ENCODE measurements around the gene KIF6. TPM values are rescaled to one million over a fixed set of nuclear protein-coding genes. Genes with fewer than 3 reads are reported as not detected.

KIF6 gene
- polyA plus RNA-seq, 2 of the 4 experiments (the other 2 are of a cell fraction), result 0.05 to 0.39 TPM

DNA sequence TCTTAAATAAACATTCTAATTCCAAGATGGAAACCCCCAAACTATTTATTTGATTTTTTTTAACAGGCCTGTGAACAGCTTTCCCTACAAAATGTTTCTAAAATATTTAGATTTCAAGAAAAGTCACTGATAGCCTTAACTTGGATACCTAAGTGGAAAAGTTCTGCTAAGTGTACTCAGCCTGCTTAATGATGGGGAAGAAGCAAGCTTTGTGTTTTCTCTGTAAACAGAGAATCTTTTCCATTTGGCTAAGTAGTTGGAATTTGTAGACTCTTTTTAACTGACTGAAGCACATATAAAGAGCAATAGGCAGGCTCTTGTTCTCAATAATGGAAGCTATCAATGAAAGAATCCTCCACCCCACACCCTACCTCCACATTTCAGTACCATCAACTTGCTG lies 108.2 kb downstream of the KIF6 start:
- Histone ChIP-seq H3K9me3 (no peaks in the 10 kb centered on the region), H3K4me2 (no peak overlapping the region), H3K4me3 (no peak overlapping the region), H3K27ac (no peak overlapping the region), H3K4me1 (no peaks in the 10 kb centered on the region)
- TF ChIP-seq RARB (CRISPR knock-in tag; IDR thresholded peaks at IDR 0.05) (no peak), RNF2 (IDR thresholded peaks at IDR 0.05; ENCODE audit: borderline replicate concordance, low read depth) (no peak), RCOR1 (IDR thresholded peaks at IDR 0.05; ENCODE audit: low read depth, low read length) (no peak), ZSCAN20 (CRISPR knock-in tag; IDR thresholded peaks at IDR 0.05) (no peak), POLR2A (IDR thresholded peaks at IDR 0.05; ENCODE audit: low read length) (no peak), PHF8 (IDR thresholded peaks at IDR 0.05; ENCODE audit: borderline replicate concordance, low read depth) (no peak)
- ChIA-PET POLR2A (no interaction called here), CTCF (no interaction called here)
- ATAC-seq (no peak), DNase-seq (ENCODE audit: low read depth in 1 of 2, low spot score in 1 of 2) (no peak), FAIRE-seq (no peak)

DNA sequence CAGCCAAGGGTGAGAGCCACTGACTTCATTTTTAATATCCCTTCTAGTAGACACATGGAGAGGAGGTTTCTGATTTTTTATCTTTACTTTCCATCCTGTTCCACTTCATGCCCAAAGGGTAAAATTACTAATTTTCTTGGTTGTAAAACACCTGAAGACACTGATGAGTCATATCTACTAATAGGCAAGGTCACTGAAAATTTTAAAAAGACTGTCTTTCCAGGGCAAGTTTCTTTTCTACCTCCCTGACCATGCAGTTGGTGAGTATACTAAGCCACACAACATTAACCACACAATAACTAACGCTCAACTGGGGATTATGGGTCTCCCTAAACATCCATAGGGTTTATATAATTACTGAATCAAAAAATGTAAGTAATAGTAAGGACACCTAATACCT lies 109.6 kb downstream of the KIF6 start:
- WGBS (ENCODE audit: missing lambda C conversion rate), result 0% methylated on average over 1 of the region's 1 CpG
- POLR2A ChIA-PET, result no interaction called here
- no peak for FAIRE-seq

DNA sequence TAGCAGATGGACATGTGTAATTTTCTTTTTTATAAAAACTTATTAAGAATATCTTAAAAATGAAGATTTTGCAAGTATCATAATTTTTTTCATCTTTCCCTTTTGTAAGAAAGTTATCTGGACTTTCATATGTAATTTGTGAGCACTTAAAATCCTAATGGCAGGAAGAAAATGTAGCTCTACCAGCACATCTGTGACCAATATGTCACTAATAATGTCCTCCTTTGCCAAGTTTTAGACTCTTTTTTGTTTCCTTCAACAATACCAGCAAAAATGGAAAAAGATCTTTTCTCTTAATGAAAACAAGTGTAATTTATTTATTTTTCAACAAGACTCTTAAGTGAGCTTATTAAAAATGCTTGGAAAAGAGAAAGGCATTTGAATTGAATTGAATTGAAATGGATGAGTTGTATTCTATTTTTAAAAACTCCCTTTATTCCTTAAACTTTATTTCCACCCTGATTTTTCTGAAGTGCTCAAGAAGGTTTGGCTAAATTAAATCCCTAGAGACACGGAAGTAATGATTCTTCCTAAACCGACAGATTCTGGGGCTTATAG lies 110.7 kb downstream of the KIF6 start:
- no peak overlapping the region for H3K4me2 ChIP-seq
- ChIA-PET POLR2A (no interaction called here), CTCF (no interaction called here)
- no peak overlapping the region for H3K4me3 ChIP-seq
- ATAC-seq, result no peak
- no peak for FAIRE-seq
- H3K9me3 ChIP-seq, result no peaks in the 10 kb centered on the region
- H3K27ac ChIP-seq, result no peak overlapping the region
- DNase-seq (ENCODE audit: low read depth in 1 of 2, low spot score in 1 of 2), result no peak
- TF ChIP-seq CEBPB (IDR thresholded peaks at IDR 0.05) (no peak), FOSB (CRISPR knock-in tag; IDR thresholded peaks at IDR 0.05) (no peak), POLR2AphosphoS2 (conservative IDR thresholded peaks at IDR 0.05; ENCODE audit: low read length) (no peak), ZSCAN20 (CRISPR knock-in tag; IDR thresholded peaks at IDR 0.05) (no peak), BHLHE40 (IDR thresholded peaks at IDR 0.05; ENCODE audit: low read depth, low read length) (no peak), MAZ (IDR thresholded peaks at IDR 0.05; ENCODE audit: borderline replicate concordance, low read depth, low read length) (no peak), CHD4 (IDR thresholded peaks at IDR 0.05; ENCODE audit: borderline replicate concordance) (no peak), SREBF2 (IDR thresholded peaks at IDR 0.05) (no peak), ZC3H11A (IDR thresholded peaks at IDR 0.05) (no peak), NR3C1 (IDR thresholded peaks at IDR 0.05) (no peak), CBX8 (IDR thresholded peaks at IDR 0.05) (no peak), HOXA7 (CRISPR knock-in tag; IDR thresholded peaks at IDR 0.05) (no peak), KDM1A (IDR thresholded peaks at IDR 0.05; ENCODE audit: low read depth) (no peak), HOXB13 (CRISPR knock-in tag; IDR thresholded peaks at IDR 0.05; ENCODE audit: low read depth) (no peak), HDAC2 (IDR thresholded peaks at IDR 0.05) (no peak)
- TF ChIP-seq, protein P1, sequence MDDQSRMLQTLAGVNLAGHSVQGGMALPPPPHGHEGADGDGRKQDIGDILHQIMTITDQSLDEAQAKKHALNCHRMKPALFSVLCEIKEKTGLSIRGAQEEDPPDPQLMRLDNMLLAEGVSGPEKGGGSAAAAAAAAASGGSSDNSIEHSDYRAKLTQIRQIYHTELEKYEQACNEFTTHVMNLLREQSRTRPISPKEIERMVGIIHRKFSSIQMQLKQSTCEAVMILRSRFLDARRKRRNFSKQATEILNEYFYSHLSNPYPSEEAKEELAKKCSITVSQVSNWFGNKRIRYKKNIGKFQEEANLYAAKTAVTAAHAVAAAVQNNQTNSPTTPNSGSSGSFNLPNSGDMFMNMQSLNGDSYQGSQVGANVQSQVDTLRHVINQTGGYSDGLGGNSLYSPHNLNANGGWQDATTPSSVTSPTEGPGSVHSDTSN (IDR thresholded peaks at IDR 0.05), result no peak
- TF ChIP-seq, protein P2, sequence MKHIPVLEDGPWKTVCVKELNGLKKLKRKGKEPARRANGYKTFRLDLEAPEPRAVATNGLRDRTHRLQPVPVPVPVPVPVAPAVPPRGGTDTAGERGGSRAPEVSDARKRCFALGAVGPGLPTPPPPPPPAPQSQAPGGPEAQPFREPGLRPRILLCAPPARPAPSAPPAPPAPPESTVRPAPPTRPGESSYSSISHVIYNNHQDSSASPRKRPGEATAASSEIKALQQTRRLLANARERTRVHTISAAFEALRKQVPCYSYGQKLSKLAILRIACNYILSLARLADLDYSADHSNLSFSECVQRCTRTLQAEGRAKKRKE (CRISPR knock-in tag; IDR thresholded peaks at IDR 0.05; ENCODE audit: low read depth), result no peak
- TF ChIP-seq, protein P3, sequence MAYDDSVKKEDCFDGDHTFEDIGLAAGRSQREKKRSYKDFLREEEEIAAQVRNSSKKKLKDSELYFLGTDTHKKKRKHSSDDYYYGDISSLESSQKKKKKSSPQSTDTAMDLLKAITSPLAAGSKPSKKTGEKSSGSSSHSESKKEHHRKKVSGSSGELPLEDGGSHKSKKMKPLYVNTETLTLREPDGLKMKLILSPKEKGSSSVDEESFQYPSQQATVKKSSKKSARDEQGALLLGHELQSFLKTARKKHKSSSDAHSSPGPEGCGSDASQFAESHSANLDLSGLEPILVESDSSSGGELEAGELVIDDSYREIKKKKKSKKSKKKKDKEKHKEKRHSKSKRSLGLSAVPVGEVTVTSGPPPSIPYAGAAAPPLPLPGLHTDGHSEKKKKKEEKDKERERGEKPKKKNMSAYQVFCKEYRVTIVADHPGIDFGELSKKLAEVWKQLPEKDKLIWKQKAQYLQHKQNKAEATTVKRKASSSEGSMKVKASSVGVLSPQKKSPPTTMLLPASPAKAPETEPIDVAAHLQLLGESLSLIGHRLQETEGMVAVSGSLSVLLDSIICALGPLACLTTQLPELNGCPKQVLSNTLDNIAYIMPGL (CRISPR knock-in tag; IDR thresholded peaks at IDR 0.05; ENCODE audit: borderline replicate concordance), result no peak
- WGBS (ENCODE audit: missing lambda C conversion rate), result 37% methylated on average over 2 of the region's 2 CpGs
- no peaks in the 10 kb centered on the region for H3K4me1 ChIP-seq

More for the DNA sequence above, 109.6 kb downstream of the KIF6 start:
- no peak overlapping the region for H3K27ac ChIP-seq
- no peaks in the 10 kb centered on the region for H3K9me3 ChIP-seq
- no peaks in the 10 kb centered on the region for H3K4me1 ChIP-seq
- ATAC-seq (no peak), DNase-seq (ENCODE audit: low read depth in 1 of 2, low spot score in 1 of 2) (no peak)
- no peak overlapping the region for H3K4me2 ChIP-seq
- no peak overlapping the region for H3K4me3 ChIP-seq
- TF ChIP-seq RCOR1 (IDR thresholded peaks at IDR 0.05; ENCODE audit: low read depth, low read length) (no peak), SMC3 (IDR thresholded peaks at IDR 0.05) (no peak), NPAS2 (CRISPR knock-in tag; IDR thresholded peaks at IDR 0.05; ENCODE audit: borderline replicate concordance) (no peak), POLR2AphosphoS2 (conservative IDR thresholded peaks at IDR 0.05; ENCODE audit: low read length) (no peak), BHLHE40 (IDR thresholded peaks at IDR 0.05; ENCODE audit: low read depth, low read length) (no peak), SREBF2 (IDR thresholded peaks at IDR 0.05) (no peak), PHF8 (IDR thresholded peaks at IDR 0.05; ENCODE audit: borderline replicate concordance, low read depth) (no peak), MYC (IDR thresholded peaks at IDR 0.05; ENCODE audit: borderline replicate concordance, low read length) (no peak), RNF2 (IDR thresholded peaks at IDR 0.05; ENCODE audit: borderline replicate concordance, low read depth) (no peak)
- TF ChIP-seq, protein P4, sequence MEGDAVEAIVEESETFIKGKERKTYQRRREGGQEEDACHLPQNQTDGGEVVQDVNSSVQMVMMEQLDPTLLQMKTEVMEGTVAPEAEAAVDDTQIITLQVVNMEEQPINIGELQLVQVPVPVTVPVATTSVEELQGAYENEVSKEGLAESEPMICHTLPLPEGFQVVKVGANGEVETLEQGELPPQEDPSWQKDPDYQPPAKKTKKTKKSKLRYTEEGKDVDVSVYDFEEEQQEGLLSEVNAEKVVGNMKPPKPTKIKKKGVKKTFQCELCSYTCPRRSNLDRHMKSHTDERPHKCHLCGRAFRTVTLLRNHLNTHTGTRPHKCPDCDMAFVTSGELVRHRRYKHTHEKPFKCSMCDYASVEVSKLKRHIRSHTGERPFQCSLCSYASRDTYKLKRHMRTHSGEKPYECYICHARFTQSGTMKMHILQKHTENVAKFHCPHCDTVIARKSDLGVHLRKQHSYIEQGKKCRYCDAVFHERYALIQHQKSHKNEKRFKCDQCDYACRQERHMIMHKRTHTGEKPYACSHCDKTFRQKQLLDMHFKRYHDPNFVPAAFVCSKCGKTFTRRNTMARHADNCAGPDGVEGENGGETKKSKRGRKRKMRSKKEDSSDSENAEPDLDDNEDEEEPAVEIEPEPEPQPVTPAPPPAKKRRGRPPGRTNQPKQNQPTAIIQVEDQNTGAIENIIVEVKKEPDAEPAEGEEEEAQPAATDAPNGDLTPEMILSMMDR (IDR thresholded peaks at IDR 0.05), result no peak
- CTCF ChIA-PET, result no interaction called here

Measured in A549 (cell line).